LNCaP clone FGC (cell line): ENCODE measurements around the gene REG4.
"Not testable (repeated sequence)": the region's sequence is repeated elsewhere in the genome, so short reads cannot be mapped to it uniquely, and the experiment has no call there.

Experiments
- DNase-seq: peaks from one replicate; pipeline ENCODE4 v3.0.0-alpha.2; 2011; ENCODE audit warnings: low read depth
- H3K4me3 ChIP-seq: 2 replicates; pipeline ENCODE4 v1.5.1; 2011; ENCODE audit warnings: mild to moderate bottlenecking, low read depth, low read length, control low read depth
- TF ChIP-seq, protein P1 (sequence below): IDR thresholded peaks from 2 replicates; pipeline ENCODE4 v1.5.1; 2012; ENCODE audit warnings: mild to moderate bottlenecking; ENCODE audit not compliant: control insufficient read depth, insufficient read depth; ENCODE audit errors: extremely low read depth

The REG4 gene

DNA sequence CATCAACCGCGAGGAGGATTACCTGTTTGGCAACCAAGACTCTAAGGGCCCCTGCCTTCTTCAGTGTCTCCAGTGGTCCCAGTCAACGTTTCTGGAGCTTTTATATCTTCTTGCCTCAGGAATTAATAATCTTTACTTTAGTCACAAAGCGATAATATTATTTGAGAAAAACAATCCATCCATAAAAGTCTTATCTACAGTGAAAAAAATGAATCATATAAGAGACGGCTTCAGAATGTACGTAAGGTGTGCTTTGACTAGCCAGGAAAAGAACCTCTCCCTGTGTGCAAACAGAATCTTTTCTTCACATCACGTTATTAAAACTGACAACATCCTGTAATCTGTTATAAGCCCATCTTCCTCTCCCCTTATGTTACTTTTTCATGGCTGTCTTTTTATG is at the start of gene REG4:
TSS of gene REG4 (minus strand) at position 74 of the 400 bp plus-strand sequence. CDS start 2,691 bp downstream, outside the sequence.
- H3K4me3 ChIP-seq: no peak within 1 kb of the TSS
- TF ChIP-seq, protein P1, sequence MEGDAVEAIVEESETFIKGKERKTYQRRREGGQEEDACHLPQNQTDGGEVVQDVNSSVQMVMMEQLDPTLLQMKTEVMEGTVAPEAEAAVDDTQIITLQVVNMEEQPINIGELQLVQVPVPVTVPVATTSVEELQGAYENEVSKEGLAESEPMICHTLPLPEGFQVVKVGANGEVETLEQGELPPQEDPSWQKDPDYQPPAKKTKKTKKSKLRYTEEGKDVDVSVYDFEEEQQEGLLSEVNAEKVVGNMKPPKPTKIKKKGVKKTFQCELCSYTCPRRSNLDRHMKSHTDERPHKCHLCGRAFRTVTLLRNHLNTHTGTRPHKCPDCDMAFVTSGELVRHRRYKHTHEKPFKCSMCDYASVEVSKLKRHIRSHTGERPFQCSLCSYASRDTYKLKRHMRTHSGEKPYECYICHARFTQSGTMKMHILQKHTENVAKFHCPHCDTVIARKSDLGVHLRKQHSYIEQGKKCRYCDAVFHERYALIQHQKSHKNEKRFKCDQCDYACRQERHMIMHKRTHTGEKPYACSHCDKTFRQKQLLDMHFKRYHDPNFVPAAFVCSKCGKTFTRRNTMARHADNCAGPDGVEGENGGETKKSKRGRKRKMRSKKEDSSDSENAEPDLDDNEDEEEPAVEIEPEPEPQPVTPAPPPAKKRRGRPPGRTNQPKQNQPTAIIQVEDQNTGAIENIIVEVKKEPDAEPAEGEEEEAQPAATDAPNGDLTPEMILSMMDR: no peak
- no peak for DNase-seq

- H3K4me3 ChIP-seq: no peak overlapping the region
- TF ChIP-seq, protein P1: no peak
- no peak for DNase-seq
These were observed 48.4 kb upstream of the REG4 start for GRCh38 chr1:119859647-119860046.

DNA sequence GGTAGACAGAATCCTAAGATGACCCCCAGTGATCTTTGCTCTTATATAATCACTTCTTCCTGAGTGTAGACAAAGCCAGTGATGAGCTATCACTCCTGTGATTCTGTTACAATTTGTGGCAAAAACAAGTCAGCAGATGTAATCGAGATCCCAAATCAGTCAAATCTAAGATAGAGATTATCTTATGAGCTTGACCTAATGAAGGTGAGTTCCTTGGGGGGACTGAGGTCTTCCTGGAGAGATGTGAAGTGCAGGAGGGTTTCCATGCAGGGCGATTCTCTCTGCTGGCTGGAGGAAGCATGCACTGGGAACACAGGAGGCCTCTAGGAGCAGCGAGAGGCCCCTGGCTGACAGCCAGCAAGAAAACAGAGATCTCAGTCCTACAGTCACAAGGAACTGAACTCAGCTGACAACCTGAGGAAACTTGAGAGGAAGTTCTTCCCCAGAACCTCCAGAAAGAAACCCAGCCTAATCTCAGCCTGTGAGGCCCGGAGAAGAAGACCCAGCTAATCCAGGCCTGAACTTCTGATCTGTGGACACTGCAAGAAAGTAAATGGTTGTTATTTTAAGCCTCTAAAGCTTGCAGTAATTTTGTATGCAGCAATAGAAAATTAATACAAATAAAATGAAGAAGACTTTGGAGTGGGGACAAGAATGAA is 47.4 kb upstream of the REG4 start:
- H3K4me3 ChIP-seq: not testable (repeated sequence)

DNA sequence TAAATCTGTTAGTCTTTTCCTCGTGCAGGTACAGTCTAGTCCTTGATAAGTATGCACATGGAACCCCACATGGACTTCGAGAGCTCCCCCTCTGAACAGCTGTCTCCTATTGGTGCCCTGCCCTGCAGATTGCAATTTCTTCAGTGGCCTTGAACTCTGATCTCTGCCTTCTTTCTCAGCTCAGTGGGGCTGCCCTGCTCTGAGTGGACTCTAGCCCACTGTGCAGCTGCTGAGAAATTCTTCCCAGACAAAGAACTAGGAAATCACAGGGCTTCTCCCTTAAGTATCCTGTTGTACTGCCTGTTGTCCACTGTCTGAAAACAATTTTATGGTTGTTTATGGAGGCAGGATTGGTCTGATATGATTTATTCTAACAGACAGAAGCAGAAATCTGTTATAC is 46.9 kb upstream of the REG4 start:
- H3K4me3 ChIP-seq: no peak overlapping the region
- TF ChIP-seq, protein P1: no peak
- DNase-seq: no peak

More for the DNA sequence above, 47.4 kb upstream of the REG4 start:
- DNase-seq: not testable (repeated sequence)

DNA sequence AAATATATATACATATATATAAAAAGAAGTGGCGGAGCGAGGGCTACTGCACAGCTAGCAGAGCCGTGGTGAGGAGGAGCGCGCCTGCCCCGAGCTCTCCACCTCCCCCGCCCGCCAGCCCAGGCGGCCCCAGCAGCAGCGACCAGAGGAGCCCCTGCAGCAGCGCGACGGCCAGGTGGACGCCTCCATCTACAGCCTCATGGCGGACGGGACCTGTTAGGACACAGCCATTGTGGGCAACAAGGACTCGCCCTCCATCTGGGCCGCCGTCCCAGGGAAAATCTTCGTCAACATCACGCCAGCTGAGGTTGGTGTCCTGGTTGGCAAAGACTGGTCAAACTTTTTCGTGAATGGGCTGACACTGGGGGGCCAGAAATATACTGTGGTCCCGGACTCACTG is 41.9 kb upstream of the REG4 start:
- TF ChIP-seq, protein P1: no peak

GRCh38 chr1:119844206-119844605 is 32.9 kb upstream of the REG4 start:
- H3K4me3 ChIP-seq, DNase-seq: not testable (repeated sequence)

More for the DNA sequence above, 41.9 kb upstream of the REG4 start:
- H3K4me3 ChIP-seq: no peak overlapping the region
- DNase-seq: no peak

DNA sequence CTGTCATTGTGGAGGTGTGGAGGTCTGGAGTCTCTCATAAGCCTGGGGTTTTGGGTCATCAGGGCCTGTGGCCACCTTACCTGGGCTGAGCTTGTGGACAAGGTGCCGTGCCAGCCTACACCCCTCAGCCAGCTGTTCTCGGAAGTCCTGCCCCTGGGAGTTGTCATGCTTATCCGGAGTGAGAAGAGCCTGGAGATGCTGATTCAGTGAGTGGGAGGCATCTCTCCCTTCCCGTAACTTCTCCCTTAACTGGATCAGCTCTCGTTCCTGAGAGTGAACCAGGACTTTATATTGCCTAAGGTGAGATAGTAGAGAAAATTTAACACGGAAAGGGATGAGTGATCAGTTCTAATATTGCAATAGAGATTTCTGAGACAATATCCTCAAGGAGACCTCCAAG is 30.0 kb upstream of the REG4 start:
- no peak overlapping the region for H3K4me3 ChIP-seq
- TF ChIP-seq, protein P1: no peak
- no peak for DNase-seq

GRCh38 chr1:119840745-119841144 is 29.5 kb upstream of the REG4 start:
- no peak for DNase-seq
- TF ChIP-seq, protein P1: no peak

More at GRCh38 chr1:119840745-119841144, 29.5 kb upstream of the REG4 start:
- no peak overlapping the region for H3K4me3 ChIP-seq
